DOHH2 (cell line): ENCODE data around the gene RBKS.

ENCODE experiments used
- CTCF ChIP-seq: fragments of 200-600 bp; sonication (generic); IDR thresholded peaks from one replicate; pipeline ENCODE4 v1.5.1; 2014; ENCODE audit warnings: antibody characterized with exemption, mild to moderate bottlenecking, low read depth, low read length; ENCODE audit not compliant: poor library complexity, severe bottlenecking
- EZH2phosphoT487 ChIP-seq: fragments of 200-600 bp; sonication (generic); IDR thresholded peaks from 2 replicates; pipeline ENCODE4 v1.6.1; 2017; ENCODE audit warnings: borderline replicate concordance, mild to moderate bottlenecking, antibody characterized with exemption, low read length, moderate library complexity, mixed read lengths

- no peak for TF ChIP-seq CTCF
- no peak for TF ChIP-seq EZH2phosphoT487
These were observed 2.8 kb upstream of the RBKS start for GRCh38 chr2:27893006-27893405.
